ENCODE measurements around the gene RBM33. TPM values are rescaled to one million over a fixed set of nuclear protein-coding genes. Genes with fewer than 3 reads are reported as not detected.

RBM33 gene
- total and polyA plus RNA-seq, 2 experiments from 2014 or later = 51.1 to 53.5 TPM

DNA sequence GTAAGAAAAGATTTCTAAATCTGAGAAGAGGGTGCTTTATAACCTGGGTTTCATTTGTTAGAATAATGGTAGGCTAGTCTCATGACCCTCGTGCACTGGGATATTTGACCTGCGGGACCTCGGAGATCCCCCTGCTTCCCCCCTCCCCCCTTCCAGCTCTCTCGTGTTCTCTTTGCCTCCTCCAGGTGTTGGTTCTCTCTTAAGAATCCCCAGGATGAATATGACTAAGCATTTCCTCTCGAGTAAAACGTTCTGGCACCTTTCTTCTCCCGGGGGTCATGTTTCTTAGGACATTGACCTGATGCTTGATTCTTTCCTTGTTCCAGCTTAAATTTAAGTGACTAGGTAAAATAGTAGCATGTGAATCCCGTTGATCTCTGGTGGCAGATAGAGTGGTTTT, 96.6 kb downstream of the RBM33 start:
- Histone ChIP-seq H3K27me3 (no peaks in the 10 kb centered on the region), H3K4me1 (ENCODE audit: low read depth) (no peaks in the 10 kb centered on the region), H3K9me3 (ENCODE audit: low read depth) (no peaks in the 10 kb centered on the region), H3K27ac (no peak overlapping the region), H3K4me3 (no peak overlapping the region), H3K36me3 (peaks cover 57% of the 10 kb centered on the region)
- TF ChIP-seq, protein P1, sequence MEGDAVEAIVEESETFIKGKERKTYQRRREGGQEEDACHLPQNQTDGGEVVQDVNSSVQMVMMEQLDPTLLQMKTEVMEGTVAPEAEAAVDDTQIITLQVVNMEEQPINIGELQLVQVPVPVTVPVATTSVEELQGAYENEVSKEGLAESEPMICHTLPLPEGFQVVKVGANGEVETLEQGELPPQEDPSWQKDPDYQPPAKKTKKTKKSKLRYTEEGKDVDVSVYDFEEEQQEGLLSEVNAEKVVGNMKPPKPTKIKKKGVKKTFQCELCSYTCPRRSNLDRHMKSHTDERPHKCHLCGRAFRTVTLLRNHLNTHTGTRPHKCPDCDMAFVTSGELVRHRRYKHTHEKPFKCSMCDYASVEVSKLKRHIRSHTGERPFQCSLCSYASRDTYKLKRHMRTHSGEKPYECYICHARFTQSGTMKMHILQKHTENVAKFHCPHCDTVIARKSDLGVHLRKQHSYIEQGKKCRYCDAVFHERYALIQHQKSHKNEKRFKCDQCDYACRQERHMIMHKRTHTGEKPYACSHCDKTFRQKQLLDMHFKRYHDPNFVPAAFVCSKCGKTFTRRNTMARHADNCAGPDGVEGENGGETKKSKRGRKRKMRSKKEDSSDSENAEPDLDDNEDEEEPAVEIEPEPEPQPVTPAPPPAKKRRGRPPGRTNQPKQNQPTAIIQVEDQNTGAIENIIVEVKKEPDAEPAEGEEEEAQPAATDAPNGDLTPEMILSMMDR (IDR thresholded peaks at IDR 0.05; ENCODE audit: low read depth, low read length) = no peak
- DNase-seq (ENCODE audit: low read depth in 1 of 2, low spot score in 1 of 2) = no peak

DNA sequence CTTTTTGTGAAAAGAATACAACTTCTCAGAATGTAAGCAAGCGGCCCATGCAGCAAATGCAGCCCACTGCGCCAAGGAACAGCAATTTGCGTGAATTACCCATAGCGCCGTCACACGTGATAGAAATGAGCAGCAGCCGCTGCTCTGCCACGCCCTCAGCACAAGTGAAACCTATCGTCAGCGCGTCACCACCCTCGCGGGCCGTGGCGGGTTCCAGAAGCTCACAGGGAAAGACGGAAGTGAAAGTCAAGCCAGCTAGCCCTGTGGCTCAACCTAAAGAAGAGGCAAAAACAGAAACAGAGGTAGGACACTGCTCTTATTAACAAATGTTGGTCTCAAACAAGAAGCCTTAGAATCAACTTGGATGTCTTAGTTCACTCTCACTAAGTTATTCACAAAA, 97.3 kb downstream of the RBM33 start:
- Histone ChIP-seq H3K4me3 (no peak overlapping the region), H3K9me3 (ENCODE audit: low read depth) (no peaks in the 10 kb centered on the region), H3K27ac (no peak overlapping the region), H3K36me3 (peaks cover 64% of the 10 kb centered on the region), H3K27me3 (no peaks in the 10 kb centered on the region), H3K4me1 (ENCODE audit: low read depth) (no peaks in the 10 kb centered on the region)
- TF ChIP-seq, protein P1 (IDR thresholded peaks at IDR 0.05; ENCODE audit: low read depth, low read length) = no peak
- DNase-seq (ENCODE audit: low read depth in 1 of 2, low spot score in 1 of 2) = no peak

DNA sequence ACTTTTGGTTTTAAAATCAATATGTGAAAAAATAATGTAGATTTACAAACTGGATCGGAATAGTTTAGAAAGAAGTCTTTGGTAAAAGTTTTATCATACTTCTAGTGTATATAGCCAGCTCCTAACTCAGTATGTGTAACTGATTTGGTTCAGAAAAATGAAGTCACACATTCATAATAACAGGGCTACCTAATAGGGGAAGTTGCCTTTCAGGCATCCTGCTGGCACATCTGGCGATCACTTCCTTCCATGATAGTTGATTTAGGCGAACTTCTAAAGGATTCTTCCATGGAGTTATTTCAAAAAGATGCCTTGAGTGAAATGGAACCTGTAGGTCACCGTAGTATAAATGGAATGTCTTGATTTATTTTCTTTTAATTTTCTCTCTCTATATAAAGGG, 98.7 kb downstream of the RBM33 start:
- H3K36me3 ChIP-seq = peaks cover 62% of the 10 kb centered on the region
- no peaks in the 10 kb centered on the region for H3K9me3 ChIP-seq (ENCODE audit: low read depth)
- TF ChIP-seq, protein P1 (IDR thresholded peaks at IDR 0.05; ENCODE audit: low read depth, low read length) = no peak
- DNase-seq (ENCODE audit: low read depth in 1 of 2, low spot score in 1 of 2) = no peak
- H3K27me3 ChIP-seq = no peaks in the 10 kb centered on the region
- no peak overlapping the region for H3K27ac ChIP-seq
- no peaks in the 10 kb centered on the region for H3K4me1 ChIP-seq (ENCODE audit: low read depth)
- H3K4me3 ChIP-seq = no peak overlapping the region

DNA sequence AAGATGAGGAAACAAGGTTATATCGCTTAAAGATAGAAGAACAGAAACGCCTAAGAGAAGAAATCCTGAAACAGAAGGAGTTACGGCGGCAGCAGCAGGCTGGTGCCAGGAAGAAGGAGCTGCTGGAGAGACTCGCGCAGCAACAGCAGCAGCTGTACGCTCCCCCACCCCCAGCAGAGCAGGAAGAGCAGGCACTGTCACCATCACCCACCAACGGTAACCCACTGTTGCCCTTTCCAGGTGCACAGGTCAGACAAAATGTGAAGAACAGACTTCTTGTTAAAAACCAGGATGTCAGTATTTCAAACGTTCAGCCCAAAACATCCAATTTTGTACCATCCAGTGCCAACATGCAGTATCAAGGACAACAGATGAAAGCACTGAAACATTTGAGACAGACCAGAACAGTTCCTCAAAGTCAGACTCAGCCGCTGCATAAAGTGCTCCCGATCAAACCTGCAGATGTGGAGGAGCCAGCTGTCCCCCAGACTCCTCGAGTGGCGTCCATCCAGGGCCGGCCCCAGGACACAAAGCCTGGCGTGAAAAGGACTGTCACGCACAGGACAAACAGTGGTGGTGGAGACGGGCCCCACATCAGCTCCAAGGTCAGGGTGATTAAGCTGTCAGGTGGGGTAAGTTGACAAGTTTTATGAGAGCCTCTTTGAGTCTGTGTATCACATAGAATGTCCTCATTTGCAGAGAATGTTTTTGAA, 100.7 kb downstream of the RBM33 start:
- Histone ChIP-seq H3K4me1 (ENCODE audit: low read depth) (no peaks in the 10 kb centered on the region), H3K36me3 (peaks cover 54% of the 10 kb centered on the region), H3K27me3 (no peaks in the 10 kb centered on the region), H3K27ac (no peak overlapping the region), H3K9me3 (ENCODE audit: low read depth) (no peaks in the 10 kb centered on the region), H3K4me3 (no peak overlapping the region)
- TF ChIP-seq, protein P1 (IDR thresholded peaks at IDR 0.05; ENCODE audit: low read depth, low read length) = no peak
- DNase-seq (ENCODE audit: low read depth in 1 of 2, low spot score in 1 of 2) = no peak

DNA sequence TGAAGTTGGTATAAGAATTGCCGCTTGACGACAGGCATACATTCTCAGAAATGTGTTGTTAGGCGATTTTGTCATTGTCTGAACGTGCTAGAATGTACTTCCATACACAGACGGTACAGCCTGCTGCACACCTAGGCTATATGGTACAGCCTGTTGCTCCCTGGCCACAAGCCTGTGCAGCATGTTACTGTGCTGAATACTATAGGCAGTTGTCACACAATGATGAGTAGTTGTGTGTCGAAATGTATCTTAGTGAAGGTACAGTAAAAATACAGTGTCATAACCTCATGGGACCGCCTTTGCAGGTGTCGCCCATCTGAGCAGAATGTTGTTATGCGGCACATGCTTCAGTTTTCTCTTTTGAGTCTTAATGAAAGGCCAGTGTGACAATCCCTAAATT, 101.3 kb downstream of the RBM33 start:
- H3K36me3 ChIP-seq = peaks cover 50% of the 10 kb centered on the region
- no peak overlapping the region for H3K27ac ChIP-seq
- DNase-seq (ENCODE audit: low read depth in 1 of 2, low spot score in 1 of 2) = no peak
- TF ChIP-seq, protein P1 (IDR thresholded peaks at IDR 0.05; ENCODE audit: low read depth, low read length) = no peak
- no peaks in the 10 kb centered on the region for H3K9me3 ChIP-seq (ENCODE audit: low read depth)
- no peaks in the 10 kb centered on the region for H3K4me1 ChIP-seq (ENCODE audit: low read depth)
- H3K4me3 ChIP-seq = no peak overlapping the region
- H3K27me3 ChIP-seq = no peaks in the 10 kb centered on the region
